ENCODE data around the gene BCS1L.

BCS1L gene

DNA sequence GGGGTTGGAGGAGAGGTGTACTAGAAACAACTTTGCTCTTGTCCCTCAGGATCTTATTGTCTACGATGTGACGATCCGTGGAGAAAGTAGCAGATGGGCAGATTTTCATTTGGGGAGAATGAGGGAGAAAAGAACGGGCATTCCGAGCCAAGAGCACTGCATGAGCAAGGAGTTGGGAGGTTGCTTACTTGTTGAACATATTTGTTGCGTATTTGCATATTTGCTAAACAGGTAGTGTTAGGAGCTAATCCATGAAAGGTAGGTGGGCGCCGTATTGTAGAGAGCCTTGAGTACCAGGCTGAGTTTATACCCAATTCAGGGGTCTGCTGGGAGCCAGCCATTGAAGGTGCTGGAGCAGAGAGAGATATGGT lies 490 bp downstream of the BCS1L start:
- FAIRE-seq (no peak), DNase-seq (ENCODE audit: low spot score) (no peak)

DNA sequence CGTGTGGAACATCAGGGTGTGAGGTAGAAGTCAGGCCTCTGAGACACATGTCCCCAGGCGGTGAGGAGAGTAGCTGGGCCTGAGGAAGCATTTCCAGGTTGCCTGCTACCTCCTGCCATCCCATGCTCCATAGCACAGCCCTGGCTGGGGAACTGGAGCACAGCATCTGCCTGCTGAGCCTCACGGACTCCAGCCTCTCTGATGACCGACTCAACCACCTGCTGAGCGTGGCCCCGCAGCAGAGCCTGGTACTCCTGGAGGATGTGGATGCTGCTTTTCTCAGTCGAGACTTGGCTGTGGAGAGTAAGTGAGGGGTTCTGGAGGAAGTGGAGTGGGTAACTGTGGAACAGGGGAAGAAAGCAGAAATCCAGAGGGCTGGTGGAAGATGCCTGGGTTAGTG lies 2.9 kb downstream of the BCS1L start:
- no peak for FAIRE-seq
- DNase-seq (ENCODE audit: low spot score), result no peak

DNA sequence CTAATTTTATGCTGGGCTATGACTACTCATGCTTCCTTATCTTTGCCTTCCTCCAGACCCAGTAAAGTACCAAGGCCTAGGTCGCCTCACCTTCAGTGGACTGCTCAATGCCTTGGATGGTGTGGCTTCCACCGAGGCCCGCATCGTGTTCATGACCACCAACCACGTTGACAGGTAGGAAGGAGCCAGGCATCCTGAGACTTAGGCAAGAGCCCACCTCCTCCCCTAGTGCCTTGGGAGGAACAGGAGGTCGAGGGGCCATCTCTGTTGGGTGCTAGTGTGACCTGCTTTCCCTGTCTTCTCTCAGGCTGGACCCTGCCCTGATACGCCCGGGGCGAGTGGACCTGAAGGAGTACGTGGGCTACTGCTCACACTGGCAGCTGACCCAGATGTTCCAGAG lies 3.3 kb downstream of the BCS1L start:
- DNase-seq (ENCODE audit: low spot score), result no peak
- FAIRE-seq, result no peak

DNA sequence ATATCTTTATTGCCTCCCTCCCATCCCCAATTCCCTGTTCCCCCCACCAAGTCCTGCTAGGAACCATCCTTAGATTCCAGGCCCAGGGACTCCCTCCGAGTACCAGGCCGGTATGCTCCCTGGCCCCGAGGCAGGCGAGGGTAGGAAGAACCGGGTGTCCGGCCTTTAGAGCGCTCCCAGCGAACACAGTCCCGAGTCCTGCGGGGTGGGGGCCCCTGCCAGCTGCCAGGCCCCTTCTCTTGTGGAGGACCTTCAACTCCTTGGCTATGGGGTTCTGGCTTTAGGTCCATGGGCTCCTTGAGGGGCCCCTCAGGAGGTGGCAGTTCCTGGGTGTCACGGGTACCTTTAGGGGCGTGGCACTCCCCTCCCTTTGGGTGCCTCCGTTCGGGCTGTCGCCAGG lies 4.4 kb downstream of the BCS1L start:
- no peak for FAIRE-seq
- no peak for DNase-seq (ENCODE audit: low spot score)

DNA sequence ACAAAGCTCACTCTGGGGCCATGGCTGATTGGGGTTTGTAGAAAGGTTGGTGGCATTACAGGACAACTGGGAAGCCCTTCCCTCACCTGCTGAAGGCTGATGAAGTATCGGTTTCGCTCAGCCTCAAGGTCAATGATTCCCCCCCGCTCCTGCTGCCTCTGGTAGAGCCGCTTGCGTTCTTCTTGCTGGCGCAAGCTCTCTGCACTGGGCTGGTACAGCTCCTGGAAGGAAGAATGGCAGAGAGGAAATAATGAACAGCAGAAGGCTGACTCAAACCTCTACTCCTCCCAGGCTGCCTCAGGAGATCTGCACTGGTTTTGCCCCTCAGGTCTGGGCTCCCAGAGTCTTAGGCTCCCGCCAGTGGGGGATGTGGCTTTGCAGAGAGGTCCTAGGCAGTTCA lies 5.2 kb downstream of the BCS1L start:
- no peak for FAIRE-seq

DNA sequence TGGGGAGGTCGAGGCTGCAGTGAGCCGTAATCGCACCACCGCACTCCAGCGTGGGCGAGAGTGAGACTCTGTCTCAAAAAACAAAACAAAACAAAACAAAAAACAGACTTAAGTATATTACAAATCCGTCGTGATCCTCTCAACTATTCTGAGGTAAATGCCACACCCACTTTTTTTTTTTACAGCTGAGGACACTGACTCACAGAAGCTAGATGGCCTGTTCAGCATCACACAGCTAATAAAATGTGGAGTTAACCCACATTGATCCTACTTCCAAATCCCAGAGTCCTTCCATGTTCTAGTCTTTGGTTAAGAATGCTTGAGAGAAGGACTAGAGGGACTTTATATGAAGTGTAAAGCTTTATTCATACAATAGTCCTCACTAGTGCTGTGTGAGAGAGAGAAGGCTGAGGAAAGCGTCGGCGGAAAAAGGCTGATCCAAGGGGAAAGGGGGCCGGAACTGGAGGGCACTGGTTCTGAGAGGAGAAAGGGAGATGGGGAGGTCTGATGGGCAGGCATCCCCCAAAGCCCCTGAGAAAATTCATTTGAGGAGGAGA lies 11.7 kb downstream of the BCS1L start:
- no peak for FAIRE-seq
- DNase-seq (ENCODE audit: low spot score), result peak; percentile 5

More for the DNA sequence above, 5.2 kb downstream of the BCS1L start:
- no peak for DNase-seq (ENCODE audit: low spot score)

DNA sequence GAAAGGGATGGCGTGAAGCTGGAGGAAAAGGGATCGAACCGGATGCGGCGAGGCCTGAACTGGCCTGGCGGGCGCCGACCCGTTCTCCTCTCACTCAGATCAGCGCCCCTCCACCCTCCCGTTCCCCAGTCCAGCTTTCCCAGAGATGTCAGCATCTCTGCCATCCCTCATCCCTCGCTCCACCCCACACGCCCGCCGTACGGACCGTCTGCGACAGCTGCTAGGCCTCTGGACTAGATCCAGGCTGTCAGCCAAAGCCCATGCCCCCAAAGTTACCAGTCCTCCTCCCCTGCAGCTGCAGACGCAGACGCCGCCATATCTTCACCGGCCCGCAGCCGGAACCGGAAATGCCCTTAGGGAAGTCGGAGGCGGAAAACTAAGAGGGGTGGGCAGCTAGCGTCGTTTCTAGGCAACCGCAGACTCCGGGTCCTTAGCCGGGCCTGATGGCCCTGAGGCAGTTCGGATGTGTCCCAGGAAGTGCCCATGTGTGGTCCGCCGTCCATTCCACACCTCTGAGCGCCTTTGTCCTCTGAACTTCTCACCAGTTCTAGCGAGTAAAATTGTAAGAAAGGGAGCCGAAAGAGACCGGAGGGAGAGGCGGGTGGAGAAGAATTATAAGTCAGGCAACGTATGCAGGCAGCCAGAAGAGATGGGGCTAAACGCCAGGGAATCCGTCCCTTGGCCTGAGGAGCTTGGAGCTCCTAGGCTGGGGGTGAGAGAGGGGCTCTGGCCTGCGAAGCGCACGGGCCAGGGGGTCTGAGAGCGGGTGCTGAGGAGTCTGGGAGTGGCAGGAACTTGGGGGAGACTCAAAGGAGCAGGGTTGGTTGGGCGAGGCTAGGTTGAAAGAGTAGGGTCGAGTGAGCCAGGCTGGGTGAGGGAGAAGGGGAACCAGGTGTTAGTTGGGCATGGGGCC lies 12.4 kb downstream of the BCS1L start, which contains the start of the genes RNF25 and STK36:
Gene RNF25, minus strand, starts transcription at position 349 of the 913 bp plus-strand sequence. Its CDS starts 32 bp downstream, at position 317.
Gene STK36, plus strand, starts transcription at position 433 of the 913 bp plus-strand sequence. CDS start 744 bp downstream, outside the sequence.
- DNase-seq (ENCODE audit: low spot score), result peak; percentile 80
- peak; percentile 41 for FAIRE-seq

DNA sequence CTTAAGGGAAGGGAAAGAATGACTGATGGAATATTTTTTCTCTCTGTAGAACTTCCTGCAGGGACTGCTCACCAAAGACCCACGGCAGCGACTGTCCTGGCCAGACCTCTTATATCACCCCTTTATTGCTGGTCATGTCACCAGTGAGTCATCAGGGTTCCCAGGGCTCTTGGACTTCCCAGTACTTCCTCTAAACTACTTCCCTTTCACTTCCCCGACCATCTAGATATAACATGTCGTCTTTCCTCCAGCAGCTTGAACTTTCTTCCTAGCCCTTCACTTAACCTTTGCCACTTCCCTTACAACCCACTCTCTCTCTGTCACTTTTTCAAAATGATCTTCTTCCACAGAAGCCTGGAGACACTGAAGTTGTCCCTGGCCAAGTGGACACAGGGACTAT lies 19.6 kb downstream of the BCS1L start:
- no peak for FAIRE-seq
- DNase-seq (ENCODE audit: low spot score), result peak; percentile 15

DNA sequence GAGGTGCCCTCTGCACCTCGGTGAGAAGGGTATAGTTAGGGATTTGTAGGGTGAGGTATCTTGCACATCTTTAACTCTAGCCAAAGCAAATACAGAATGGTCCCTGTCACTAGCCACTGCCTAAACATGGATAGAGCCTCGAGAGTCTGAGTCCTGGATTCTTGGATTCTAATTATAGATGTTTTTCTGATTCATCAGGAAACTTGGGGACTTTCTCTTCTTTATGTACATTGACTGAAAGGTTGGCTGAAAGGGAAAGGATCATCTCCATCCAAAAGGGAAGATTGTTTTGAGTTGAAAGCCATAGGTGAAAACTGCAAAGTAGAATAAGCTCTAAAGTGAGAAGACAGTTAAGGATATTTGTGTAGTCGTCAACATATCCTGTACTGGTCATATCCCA lies 20.6 kb downstream of the BCS1L start:
- DNase-seq (ENCODE audit: low spot score) (no peak), FAIRE-seq (no peak)

DNA sequence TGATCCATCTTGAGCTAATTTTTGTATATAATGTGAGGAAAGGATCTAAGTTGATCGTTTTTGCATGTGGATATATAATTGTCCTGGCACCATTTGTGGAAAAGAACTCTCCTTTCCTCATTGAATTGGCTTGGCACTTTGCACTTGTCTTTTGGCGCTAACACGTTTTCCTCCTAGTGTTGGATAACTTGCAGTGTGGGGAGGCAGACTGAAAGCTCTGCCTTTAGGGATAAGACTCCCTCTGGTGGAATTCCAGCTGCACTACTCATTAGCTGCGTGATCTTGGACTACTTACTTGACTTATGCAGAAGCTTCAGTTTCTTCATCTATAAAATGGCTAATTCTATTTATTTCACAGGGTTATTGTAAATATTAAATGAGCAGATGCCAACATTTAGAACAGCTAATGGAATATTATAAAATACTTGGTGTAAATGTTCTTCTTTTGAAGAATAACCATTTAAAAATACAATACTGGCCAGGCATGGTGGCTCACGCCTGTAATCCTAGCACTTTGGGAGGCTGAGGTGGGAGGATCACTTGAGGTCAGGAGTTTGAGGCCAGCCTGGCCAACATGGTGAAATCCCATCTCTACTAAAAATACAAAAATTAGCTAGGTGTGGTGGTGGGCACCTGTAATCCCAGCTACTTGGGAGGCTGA lies 28.0 kb downstream of the BCS1L start:
- FAIRE-seq (peak; percentile 79), DNase-seq (ENCODE audit: low spot score) (peak; percentile 64)

DNA sequence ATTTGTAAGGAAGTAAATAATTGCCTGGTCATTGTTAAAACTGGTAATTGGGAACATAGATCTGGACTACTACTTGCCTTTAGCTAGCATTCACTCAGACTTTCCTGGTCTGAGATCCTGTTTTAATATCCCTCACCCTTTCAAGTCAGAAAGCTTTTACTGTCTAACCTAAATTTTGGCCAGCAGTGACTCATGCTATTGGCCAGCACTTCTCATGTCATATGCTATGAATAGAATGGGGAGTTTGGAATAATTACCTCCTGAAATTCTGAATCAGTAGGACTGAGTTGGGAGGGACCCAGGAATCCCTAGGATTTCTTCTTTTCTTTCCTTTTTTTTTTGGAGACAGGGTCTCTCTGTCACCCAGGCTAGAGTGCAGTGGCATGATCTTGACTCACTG lies 31.8 kb downstream of the BCS1L start:
- DNase-seq (ENCODE audit: low spot score) (no peak), FAIRE-seq (no peak)

DNA sequence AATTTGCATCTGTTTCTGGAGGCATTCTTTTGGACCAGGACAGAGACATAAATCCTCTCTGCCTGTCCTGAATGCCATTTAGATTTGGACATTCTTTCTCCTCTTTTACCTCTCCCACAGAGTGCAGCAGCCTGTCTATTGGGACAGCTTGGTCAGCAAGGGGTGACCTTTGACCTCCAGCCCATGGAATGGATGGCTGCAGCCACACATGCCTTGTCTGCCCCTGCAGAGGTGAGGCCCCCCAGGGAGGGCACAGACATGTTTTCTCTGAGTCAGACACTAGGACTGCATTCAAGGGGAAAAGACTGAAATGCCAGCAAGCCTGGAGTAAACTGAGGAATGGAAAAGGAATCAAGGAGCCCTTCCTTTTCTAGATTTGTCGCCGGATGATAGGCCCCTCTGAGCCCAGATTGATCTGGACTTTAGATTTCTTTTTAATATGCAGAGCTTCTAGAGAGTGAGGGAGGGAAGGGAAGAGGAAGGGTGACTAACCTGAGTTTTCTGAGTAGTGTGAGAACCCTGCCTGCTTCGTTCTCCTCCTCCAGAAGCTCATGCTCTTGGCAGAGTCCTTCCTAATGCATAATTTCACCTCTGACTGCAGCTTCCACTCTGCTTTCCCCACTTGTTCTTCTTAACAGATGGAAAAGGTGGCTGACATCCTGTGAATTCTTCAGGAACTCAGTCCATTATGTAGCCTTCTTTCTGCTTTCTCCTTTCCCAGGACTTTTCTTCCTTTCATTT lies 35.1 kb downstream of the BCS1L start:
- peak; percentile 61 for DNase-seq (ENCODE audit: low spot score)
- no peak for FAIRE-seq

DNA sequence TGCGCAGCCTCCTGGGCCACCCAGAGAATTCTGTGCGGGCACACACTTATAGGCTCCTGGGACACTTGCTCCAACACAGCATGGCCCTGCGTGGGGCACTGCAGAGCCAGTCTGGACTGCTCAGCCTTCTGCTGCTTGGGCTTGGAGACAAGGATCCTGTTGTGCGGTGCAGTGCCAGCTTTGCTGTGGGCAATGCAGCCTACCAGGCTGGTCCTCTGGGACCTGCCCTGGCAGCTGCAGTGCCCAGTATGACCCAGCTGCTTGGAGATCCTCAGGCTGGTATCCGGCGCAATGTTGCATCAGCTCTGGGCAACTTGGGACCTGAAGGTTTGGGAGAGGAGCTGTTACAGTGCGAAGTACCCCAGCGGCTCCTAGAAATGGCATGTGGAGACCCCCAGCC lies 39.4 kb downstream of the BCS1L start:
- no peak for DNase-seq (ENCODE audit: low spot score)
- FAIRE-seq, result no peak

DNA sequence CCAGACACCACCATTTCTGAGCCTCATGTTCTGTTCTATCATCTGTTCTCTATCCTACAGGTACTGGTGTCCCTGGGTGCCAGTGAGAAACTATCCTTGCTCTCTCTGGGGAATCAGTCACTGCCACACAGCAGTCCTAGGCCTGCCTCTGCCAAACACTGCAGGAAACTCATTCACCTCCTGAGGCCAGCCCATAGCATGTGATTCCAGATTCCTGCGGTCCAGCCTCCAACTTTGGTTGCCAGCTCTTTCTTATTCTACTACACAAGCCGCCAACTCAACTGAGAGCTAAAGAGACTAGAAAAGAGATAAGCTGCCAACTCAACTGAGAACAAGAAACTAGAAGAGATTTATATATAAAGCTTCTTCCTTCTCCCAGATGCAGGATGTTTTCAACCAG lies 42.3 kb downstream of the BCS1L start:
- FAIRE-seq, result no peak
- no peak for DNase-seq (ENCODE audit: low spot score)

DNA sequence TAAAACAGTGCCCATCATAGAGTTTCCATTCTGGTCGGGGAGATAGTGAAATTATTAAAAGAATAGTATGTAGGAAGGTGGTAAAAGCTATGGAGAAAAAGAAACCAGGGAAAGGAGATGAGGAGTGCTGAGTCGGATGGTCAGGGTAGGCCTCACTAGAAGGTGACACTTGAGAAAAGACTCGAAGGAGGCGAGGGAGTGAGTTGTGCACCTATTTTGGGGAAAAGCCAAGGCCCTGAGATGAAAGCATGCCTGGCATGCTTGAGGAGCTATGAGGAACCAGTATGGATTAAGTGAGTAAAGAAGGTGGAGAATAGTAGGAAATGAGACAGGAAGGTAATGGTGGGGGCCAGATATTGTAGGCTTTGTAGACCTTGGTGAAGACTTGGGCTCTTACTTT lies 43.9 kb downstream of the BCS1L start:
- DNase-seq (ENCODE audit: low spot score), result no peak
- FAIRE-seq, result no peak

DNA sequence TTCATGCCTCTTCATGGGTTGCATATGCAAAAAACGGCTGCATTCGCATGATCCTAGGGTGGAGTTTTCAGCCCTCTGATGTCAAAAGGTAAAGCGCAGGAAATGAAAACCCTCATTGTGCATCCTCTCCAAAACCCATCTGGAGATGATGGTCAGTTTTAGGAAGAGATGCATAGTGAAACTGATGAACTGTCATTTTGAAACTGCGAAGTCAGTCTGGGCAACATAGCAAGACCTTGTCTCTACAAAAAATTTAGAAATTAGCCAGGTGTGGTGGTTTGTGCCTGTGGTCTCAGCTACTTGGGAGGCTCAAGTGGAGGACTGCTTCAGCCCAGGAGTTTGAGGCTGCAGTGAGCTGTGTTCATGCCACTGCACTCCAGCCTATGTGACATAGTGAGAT lies 48.6 kb downstream of the BCS1L start:
- DNase-seq (ENCODE audit: low spot score) (no peak), FAIRE-seq (no peak)

DNA sequence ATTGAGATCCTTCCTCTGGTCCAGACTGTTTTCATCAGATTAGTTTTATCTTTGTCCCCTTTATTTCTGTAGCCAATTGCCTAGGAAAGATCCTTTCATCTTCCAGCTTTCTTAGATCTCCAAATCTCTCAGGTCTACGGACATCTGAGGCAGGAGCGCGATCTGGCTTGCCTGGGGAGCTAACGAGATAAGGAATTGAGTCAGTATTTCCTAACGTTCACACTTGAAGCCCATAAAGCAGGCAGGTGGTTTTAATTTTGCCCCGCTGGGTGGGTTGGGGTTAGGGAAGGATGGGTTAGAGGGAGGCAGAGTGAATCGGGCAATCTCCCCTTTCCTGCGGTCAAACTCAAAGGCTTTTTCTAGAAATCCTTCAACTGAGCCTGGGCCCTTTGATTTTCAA lies 50.4 kb downstream of the BCS1L start:
- no peak for FAIRE-seq
- no peak for DNase-seq (ENCODE audit: low spot score)

DNA sequence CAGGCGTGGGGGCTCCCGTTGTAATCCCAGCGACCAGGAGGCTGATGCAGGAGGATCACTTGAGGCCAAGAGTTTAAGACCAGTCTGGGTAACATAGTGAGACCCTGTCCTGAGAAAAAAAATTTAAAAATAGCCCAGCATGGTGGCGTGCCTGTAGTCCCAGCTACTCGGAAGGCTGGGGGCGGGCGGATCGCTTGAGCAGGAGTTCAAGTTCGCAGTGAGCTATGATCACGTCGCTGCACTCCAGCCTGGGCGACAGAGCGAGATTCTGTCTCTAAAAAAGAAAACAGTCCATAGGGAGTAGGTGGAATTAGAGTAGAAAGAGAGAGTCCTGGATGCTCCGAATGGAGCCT lies 50.8 kb downstream of the BCS1L start:
- DNase-seq (ENCODE audit: low spot score) (no peak), FAIRE-seq (no peak)

DNA sequence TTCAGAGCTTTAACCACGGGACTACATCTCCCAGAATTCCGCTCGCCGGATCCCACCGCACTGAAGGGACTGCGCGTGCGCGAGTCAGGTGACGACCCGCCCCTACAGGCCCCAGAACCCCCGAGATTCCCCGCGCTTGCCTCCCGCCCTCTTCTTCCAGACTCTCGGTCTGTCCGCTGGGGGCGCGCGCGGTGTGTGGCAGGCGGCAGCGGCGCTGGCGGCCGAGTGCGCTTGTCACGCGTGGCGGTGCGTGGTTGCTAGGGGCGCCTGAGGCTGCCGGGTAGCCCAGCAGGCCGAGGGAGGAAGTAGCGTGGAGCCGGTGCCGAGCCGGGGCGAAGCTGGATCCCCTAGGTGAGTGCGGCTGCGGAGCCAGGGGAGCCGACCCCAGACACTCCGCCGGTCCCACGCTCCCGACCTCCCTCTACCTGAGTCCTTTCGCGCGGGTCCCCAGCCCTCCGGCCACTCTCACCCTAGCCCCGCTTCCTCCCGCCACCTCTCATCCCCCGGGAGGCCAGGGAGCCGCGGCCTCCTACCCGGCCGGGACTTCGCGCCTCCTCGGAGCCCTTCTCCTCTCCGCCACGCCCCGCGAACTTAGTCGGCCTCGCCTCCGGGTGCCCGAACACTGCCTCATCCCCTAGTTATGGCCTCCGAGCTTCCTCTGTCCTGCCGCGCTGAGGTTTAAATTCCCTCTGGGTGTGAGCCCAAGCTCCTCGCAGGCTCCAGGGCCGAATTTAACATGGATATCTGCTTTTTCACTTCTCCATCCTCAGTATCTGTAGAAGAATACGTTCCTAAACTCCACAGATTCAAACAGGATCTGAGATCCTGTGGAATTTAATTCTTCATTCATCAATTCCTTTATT lies 51.4 kb downstream of the BCS1L start, which contains the start of gene TTLL4:
Gene TTLL4, plus strand, starts transcription at position 149 of the 863 bp plus-strand sequence. CDS start 26,842 bp downstream, outside the sequence.
- FAIRE-seq (peak; percentile 52), DNase-seq (ENCODE audit: low spot score) (peak; percentile 92)

DNA sequence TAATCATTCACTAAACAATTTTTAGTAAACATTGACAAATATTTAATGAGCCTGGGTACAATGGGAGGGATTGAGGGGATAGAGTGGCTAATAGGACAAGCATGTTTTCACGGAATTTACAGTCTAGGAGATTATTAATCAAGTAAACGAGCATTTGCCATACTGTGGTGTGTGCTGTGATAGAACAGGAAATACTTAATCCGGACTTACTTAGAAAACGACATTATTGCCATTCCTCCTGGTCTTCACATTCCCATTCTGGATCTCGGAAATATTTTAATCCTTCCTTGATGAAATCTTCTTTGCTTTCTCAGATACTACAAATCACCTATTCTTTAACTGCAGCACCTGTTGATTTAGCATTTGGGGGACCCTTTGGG lies 52.1 kb downstream of the BCS1L start:
- FAIRE-seq, result peak; percentile 42
- DNase-seq (ENCODE audit: low spot score), result peak; percentile 42

All from RCC 7860 (cell line).